HUES64 (cell line): ENCODE results near the gene CTDP1.

ENCODE experiments used
- H3K27ac ChIP-seq: 2 replicates; pipeline ENCODE4 v1.7.0; 2013; ENCODE audit warnings: low read depth, low read length, inconsistent platforms
- H3K27me3 ChIP-seq: 2 replicates; pipeline ENCODE4 v1.6.1; 2013; ENCODE audit warnings: mild to moderate bottlenecking, low read length; ENCODE audit not compliant: insufficient read depth
- H3K36me3 ChIP-seq: 2 replicates; pipeline ENCODE4 v1.6.1; 2013; ENCODE audit warnings: mild to moderate bottlenecking, low read length; ENCODE audit not compliant: insufficient read depth
- H3K4me1 ChIP-seq: 2 replicates; pipeline ENCODE4 v1.6.1; 2013; ENCODE audit warnings: mild to moderate bottlenecking, low read length, moderate library complexity; ENCODE audit not compliant: insufficient read depth
- H3K4me3 ChIP-seq: 2 replicates; pipeline ENCODE4 v1.5.1; 2013; ENCODE audit warnings: mild to moderate bottlenecking, low read length, moderate library complexity
- H3K9ac ChIP-seq: 2 replicates; pipeline ENCODE4 v1.6.1; 2013; ENCODE audit warnings: mild to moderate bottlenecking, low read depth, low read length
- H3K9me3 ChIP-seq: 2 replicates; pipeline ENCODE4 v1.6.1; 2013; ENCODE audit warnings: low read depth, low read length; ENCODE audit not compliant: insufficient read depth
- WGBS: fragments of 150-250, 120-280 bp; methylation state at CpG from one replicate; pipeline ENCODE4 v1.1.7; 2013; ENCODE audit warnings: missing lambda C conversion rate; 5-methylcytosine and 5-hydroxymethylcytosine counted together

CTDP1 gene

DNA sequence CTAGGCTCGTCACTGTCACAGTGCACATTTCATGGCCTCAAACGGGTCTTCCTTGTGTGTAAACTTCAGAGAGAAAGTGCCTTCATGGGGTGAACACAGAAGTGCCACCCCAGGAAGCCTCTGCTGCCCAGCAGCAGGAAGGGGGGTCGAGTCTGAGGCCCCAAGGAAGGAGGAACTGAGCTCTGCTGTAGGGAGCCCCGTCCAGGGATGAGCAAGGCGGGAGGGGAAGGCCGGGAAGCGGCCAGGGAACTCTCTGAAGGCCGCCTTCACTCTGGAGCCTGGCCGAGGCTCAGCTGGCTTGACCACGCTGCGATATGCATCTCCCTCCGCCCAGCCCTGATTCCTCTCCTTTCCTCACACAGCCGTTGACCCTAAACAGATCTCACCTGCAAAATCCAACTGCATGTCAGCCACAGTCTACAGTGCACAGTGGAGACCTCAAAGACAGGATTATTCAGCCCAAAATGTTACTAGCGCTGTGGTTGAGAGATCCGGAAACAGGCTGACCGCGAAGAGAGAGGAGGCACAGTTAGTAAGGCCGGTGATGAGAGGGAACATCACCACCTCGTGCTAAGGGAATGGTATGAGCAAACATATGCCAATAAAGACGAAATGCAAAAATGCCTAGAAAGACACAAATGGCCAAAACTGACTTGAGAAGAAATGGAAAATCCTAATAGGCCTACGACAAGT is 34.2 kb upstream of the CTDP1 start:
- Histone ChIP-seq H3K4me1 (no peaks in the 10 kb centered on the region), H3K36me3 (no peaks in the 10 kb centered on the region), H3K4me3 (no peak overlapping the region), H3K27ac (no peak overlapping the region), H3K9ac (no peak overlapping the region), H3K27me3 (no peaks in the 10 kb centered on the region), H3K9me3 (no peaks in the 10 kb centered on the region)
- 87% methylated on average over 21 of the region's 21 CpGs for WGBS

DNA sequence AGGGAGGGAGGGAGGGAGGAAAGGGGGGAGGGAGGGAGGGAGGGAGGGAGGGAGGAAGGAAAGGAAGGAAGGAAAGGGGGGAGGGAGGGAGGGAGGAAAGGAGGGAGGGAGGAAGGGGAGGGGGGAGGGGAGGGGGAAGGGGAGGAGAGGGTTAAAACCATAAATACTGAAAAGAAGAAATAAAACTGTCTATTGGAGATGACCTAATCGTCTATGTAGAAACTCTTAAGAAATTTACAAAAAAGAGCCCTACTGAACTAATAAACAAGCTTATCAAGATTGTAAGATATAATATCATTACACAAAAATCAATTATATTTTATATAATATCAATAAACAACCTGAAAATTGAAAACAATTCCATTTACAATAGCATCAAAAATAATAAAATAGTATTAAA is 32.3 kb upstream of the CTDP1 start:
- Histone ChIP-seq H3K36me3 (no peaks in the 10 kb centered on the region), H3K27me3 (no peaks in the 10 kb centered on the region), H3K4me3 (no peak overlapping the region), H3K4me1 (no peaks in the 10 kb centered on the region), H3K9me3 (no peaks in the 10 kb centered on the region), H3K27ac (no peak overlapping the region), H3K9ac (no peak overlapping the region)
- no CpG with 5 or more reads among the region's 1 CpG for WGBS

DNA sequence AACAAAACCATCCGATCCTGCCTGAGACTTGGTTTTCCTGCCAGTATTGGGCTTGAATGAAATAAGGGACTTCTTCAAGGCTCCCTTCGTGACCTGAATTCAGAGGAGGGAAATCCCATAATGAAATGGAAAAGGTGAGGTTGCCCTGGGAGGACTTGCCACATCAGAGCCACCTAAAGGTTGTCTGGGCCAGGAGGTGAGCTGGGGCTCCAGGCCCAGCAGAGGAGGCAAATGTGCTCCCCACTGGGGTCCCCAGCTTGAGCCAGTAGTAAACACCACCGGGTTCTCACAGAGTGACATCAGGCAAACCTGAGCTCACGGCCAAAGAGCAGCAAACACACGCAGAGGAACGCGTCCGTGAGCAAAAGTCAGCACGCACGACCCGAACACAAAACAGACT is 28.6 kb upstream of the CTDP1 start:
- Histone ChIP-seq H3K27ac (no peak overlapping the region), H3K4me3 (no peak overlapping the region), H3K36me3 (no peaks in the 10 kb centered on the region), H3K9ac (no peak overlapping the region), H3K4me1 (no peaks in the 10 kb centered on the region), H3K9me3 (0 out of 2 replicates have a peak, but pooled peaks cover under 1% of the 10 kb centered on the region), H3K27me3 (no peaks in the 10 kb centered on the region)
- 90% methylated on average over 11 of the region's 11 CpGs for WGBS

DNA sequence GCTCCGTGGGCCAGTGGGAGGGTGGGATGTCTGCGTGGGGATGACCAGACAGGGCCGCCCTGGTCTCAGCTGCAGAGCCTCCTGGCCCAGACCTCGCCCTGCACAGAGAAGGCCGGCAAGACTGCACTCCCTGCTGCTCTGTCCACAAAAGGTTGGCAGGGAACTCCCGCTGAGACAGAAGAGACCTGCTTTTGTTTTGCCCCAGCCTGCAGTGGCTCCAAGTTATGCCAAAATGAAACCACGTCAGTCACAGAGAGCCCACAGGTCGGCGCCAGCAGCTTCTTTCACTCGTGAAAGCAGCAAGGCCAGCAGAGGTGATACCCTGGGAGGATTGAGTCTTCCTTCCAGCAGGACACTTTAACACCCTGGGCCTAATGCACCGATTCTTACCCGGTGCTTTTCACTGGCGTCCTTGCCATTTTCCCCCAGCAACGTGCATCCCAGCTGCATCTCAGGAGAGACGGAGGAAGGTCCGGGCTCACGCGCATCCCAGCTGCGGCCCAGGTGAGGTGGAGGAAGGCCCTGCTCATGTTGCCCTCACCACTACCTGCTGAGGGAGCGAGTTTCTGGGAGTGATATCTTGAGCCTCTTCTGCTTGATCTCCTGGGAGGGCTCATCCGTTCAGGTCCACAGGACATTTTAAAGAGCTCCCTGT is 22.1 kb upstream of the CTDP1 start:
- Histone ChIP-seq H3K9ac (no peak overlapping the region), H3K4me3 (no peak overlapping the region; the same call in 1 of the 2 replicates), H3K4me1 (peaks cover 18% of the 10 kb centered on the region), H3K27ac (no peak overlapping the region), H3K27me3 (no peaks in the 10 kb centered on the region), H3K36me3 (no peaks in the 10 kb centered on the region), H3K9me3 (0 out of 2 replicates have a peak, but pooled peaks cover 3% of the 10 kb centered on the region)
- WGBS, result 48% methylated on average over 20 of the region's 21 CpGs

DNA sequence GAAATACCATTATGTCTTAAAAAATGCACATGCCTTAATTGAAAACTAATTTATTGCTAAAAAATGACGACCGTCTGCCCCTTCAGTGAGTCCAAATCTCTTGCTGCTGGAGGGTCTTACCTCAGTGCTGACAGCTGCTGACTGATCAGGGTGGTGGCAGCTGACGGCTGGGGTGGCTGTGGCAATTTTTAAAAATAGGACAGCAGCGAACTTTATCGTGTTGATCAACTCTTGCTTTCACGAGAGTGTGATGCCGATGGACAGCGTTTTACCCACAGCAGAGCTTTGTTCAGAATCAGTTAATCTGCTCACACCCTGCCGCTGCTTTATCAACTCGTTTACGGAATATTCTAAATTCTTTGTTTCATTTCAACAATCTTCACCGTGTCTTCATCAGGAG is 21.2 kb upstream of the CTDP1 start:
- H3K27ac ChIP-seq, result no peak overlapping the region
- no peak overlapping the region for H3K9ac ChIP-seq
- H3K9me3 ChIP-seq, result 0 out of 2 replicates have a peak, but pooled peaks cover 3% of the 10 kb centered on the region
- 93% methylated on average over 12 of the region's 12 CpGs for WGBS
- peaks cover 22% of the 10 kb centered on the region for H3K4me1 ChIP-seq
- H3K27me3 ChIP-seq, result no peaks in the 10 kb centered on the region
- no peak overlapping the region for H3K4me3 ChIP-seq
- H3K36me3 ChIP-seq, result no peaks in the 10 kb centered on the region

DNA sequence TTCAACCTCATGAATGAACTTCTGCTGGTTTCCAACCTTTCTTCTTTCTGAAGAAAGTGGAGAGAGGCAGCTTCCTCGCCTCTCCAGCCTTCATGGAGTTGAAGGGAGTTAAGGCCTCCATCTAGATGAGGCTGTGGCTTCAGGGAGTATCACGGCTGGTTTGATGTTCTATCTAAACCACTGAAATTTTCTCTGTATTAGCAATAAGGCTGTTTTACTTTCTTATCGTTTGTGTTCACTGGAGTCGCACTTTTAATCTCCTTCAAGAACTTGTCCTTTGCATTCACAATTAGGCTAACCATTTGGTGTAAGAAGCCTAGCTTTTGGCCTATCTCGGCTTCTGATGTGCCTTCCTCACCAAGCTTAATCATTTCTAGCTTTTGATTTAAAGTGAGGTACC is 19.9 kb upstream of the CTDP1 start:
- Histone ChIP-seq H3K27ac (no peak overlapping the region), H3K27me3 (no peaks in the 10 kb centered on the region), H3K36me3 (no peaks in the 10 kb centered on the region), H3K9me3 (0 out of 2 replicates have a peak, but pooled peaks cover 3% of the 10 kb centered on the region), H3K4me3 (no peak overlapping the region), H3K4me1 (peaks cover 22% of the 10 kb centered on the region), H3K9ac (no peak overlapping the region)
- 94% methylated on average over 5 of the region's 5 CpGs for WGBS

DNA sequence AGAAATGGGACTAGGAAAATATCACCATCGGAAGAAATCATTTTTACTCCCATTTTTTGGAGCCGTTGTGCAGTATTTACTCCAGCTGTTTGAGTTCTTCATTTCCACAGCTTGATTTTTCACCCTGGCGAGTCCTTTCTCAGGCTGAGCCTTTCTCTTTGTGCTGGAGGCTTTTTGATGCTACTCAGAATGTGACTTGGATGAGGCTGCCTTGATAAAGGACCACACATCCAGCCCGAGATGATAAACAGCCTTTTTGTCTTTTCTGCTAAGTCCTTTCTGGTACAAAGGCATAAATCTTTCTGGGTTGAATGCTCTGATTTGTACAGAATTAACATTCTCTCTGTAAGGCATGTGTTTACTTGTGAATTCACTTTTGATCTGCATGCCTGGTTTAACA is 17.6 kb upstream of the CTDP1 start:
- Histone ChIP-seq H3K9ac (no peak overlapping the region), H3K4me3 (no peak overlapping the region), H3K27ac (no peak overlapping the region), H3K36me3 (no peaks in the 10 kb centered on the region), H3K27me3 (no peaks in the 10 kb centered on the region), H3K4me1 (peaks cover 22% of the 10 kb centered on the region), H3K9me3 (no peaks in the 10 kb centered on the region)
- WGBS, result 76% methylated on average over 4 of the region's 4 CpGs

DNA sequence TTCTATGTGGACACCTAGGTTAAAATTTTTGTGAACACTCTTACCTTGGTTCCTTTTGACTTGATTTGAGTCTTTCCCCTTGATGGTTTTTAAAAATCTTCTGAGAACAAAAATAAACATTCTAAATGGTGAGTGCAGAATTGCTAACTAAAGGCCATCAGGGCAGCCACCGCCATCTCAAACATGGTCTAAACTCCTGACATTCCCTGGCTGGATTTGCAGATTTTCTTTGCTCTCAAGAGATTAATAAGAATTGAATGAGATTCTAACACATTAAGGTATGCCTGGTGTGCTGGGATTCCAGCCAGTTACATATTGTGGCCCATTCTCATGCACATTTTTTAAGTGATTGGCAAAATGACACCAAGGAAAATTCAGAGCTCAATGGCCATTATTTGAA is 17.2 kb upstream of the CTDP1 start:
- Histone ChIP-seq H3K9ac (no peak overlapping the region), H3K27me3 (no peaks in the 10 kb centered on the region), H3K9me3 (no peaks in the 10 kb centered on the region), H3K27ac (no peak overlapping the region), H3K4me3 (no peak overlapping the region), H3K4me1 (peaks cover 21% of the 10 kb centered on the region), H3K36me3 (no peaks in the 10 kb centered on the region)
- WGBS, result 92% methylated on average over 1 of the region's 1 CpG

DNA sequence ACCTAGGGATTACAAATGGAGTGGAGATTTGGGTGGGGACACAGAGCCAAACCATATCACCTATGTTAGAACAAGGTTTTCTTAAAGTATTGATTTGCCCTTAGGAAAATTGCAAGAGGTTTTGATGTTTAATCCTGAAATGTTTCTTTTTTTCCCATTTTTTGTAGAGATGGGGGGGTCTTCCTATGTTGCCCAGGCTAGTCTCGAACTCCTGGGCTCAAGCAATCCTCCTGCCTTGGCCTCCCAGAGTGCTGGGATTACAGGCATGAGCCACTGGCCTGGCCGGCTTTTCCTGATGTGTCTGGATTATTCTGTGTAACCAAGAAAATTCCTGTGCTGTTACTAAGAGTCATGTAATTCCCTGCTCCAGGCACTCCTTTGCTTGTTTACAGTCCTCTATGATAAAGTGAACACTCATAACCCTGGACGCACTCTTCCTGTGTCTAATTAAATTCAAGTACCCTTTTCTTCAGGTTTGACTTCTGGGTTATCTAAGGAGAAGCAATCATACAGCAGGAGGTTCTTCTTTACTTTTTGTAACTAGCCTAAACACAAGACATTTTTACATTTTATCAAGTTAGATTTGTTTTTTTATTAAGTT is 15.0 kb upstream of the CTDP1 start:
- peaks cover 14% of the 10 kb centered on the region for H3K4me1 ChIP-seq
- H3K4me3 ChIP-seq, result no peak overlapping the region
- WGBS, result 100% methylated on average over 3 of the region's 3 CpGs
- no peaks in the 10 kb centered on the region for H3K27me3 ChIP-seq
- no peak overlapping the region for H3K9ac ChIP-seq
- no peaks in the 10 kb centered on the region for H3K9me3 ChIP-seq
- no peak overlapping the region for H3K27ac ChIP-seq
- no peaks in the 10 kb centered on the region for H3K36me3 ChIP-seq

DNA sequence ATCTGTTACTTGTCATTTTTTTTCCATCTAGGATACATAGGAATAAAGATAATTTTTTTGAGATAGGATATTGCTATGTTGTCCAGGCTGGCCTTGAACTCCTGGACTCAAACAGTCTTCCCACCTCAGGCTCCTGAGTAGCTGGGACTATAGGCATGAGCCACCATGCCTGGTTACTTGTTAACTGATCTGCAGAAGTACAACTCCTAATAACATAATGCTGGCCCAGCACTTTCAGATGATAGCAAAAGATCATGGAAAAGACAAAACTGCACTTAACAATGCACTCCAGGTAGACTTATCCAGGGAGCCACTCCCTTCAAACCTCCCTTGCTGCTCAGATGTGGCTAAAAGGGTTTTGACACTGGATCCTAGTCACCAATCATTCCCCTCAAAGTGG is 11.4 kb upstream of the CTDP1 start:
- no peak overlapping the region for H3K9ac ChIP-seq
- no peaks in the 10 kb centered on the region for H3K27me3 ChIP-seq

DNA sequence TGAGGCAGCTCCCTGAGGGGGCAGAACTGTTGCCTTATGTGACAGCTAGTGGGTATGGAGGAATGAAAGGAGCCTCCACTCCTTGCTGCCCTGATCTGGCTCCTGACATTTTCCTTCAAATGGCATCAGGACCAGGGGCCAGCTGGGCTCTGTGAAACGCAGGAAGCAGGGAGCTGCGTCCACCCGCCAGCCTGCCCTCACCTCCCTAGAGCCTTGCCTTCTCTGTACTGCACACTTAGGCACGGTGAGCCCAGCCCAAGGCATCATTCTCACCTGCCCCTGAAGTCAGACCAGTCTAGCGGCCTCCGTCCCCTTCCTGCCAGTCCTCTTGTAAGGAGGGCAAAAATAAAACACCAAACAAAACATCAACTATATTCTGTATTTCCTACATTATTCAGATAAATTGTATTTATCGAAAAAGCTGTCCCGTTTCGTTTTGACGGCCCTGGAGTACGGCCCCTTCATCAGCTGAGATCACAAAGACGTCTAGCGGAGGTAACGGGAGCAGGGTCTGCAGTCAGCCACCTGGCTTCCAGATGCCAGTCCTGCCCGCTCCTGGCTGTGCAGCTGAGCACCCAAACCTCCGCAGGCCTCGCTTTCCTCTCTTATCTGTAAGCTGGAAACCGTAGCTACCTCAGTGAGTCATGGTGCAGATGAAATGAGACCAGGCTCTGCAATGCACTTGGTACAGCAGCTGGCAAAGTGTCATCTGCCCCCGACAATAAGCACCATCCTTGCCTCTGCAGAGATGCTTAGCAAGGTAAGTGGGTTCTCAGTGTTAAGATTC is 6.9 kb upstream of the CTDP1 start:
- H3K27ac ChIP-seq, result no peak overlapping the region
- H3K9ac ChIP-seq, result no peak overlapping the region
- no peaks in the 10 kb centered on the region for H3K4me1 ChIP-seq
- 92% methylated on average over 19 of the region's 19 CpGs for WGBS
- H3K4me3 ChIP-seq, result no peak overlapping the region
- peaks cover 7% of the 10 kb centered on the region; the same call in 1 of the 2 replicates for H3K36me3 ChIP-seq
- H3K9me3 ChIP-seq, result no peaks in the 10 kb centered on the region
- H3K27me3 ChIP-seq, result no peaks in the 10 kb centered on the region

More for the DNA sequence above, 11.4 kb upstream of the CTDP1 start:
- H3K4me1 ChIP-seq, result no peaks in the 10 kb centered on the region
- H3K27ac ChIP-seq, result no peak overlapping the region
- no peak overlapping the region for H3K4me3 ChIP-seq
- no peaks in the 10 kb centered on the region for H3K36me3 ChIP-seq
- no peaks in the 10 kb centered on the region for H3K9me3 ChIP-seq
